T follicular helper cell (primary cell): Measurements from ENCODE around the gene MRGPRG.
"Not testable (repeated sequence)": the region's sequence is repeated elsewhere in the genome, so short reads cannot be mapped to it uniquely, and the experiment has no call there.

ENCODE experiments used
- DNase-seq: peaks from one replicate; pipeline ENCODE4 v3.0.0-alpha.2; 2020; ENCODE audit warnings: low read depth

MRGPRG gene

DNA sequence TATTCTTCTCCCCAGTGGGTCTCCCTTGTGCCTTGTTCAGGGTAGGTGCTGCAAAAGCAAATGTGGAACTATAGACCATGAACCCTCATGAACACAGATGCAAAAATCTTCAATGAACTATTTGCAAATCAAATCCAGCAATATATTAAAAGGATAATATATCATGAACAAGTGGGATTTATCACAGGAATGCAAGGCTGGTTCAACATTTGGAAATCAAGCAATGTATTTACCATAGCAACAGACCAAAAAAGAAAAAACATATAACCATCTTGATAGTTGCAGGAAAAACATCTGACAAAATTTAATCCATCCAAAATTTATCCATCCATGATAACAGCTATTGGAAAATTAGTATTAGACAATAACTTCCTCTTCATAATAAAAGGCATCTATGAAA, 42.1 kb downstream of the MRGPRG start:
- DNase-seq: no peak

DNA sequence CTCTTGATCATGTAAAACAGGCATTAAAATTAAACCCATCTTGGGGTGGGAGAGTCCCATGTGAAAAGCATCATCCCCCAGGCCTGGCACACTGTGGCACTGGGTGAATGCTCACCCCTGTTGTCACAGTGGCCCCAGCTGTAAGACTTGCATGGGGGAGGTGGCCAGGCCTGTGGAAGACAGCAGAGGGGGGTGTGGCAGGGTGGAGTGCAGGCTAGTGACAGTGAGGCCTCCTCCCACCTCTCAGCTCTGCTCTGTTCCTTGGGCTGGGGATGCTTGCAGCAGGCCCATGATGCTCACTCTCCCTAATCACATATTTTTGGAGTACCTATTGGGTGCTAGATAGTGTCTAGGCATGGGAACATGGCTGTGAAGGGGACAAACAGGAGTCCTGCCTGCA, 43.4 kb downstream of the MRGPRG start:
- DNase-seq: no peak

DNA sequence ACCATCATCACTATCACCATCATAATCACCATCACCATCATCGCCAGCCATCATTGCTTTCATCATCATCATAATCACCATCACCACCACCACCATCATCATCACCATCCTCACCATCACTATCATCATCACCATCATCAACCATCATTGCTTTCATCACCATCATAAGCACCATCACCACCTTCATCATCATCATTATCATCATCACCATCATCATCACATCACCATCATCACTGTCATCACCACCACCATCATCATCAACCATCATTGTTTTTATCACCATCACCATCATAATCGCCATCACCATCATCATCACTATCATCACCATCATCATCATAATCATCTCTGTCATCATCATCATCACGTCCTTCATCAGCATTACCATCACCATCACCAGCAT, 44.2 kb downstream of the MRGPRG start:
- DNase-seq: no peak

DNA sequence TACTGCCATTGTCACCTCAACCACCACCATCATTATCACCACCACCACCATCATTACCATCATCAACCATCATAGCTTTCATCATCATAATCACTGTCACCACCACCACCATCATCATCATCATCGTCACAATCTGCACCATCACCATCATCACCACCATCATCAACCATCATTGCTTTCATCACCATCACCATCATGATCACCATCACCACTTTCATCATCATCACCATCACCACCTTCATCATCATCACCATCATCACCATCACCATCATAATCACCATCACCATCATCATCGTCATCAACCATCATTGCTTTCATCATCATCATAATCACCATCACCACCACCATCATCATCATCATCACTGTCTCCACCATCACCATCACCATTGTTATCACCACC, 44.8 kb downstream of the MRGPRG start:
- DNase-seq: no peak

DNA sequence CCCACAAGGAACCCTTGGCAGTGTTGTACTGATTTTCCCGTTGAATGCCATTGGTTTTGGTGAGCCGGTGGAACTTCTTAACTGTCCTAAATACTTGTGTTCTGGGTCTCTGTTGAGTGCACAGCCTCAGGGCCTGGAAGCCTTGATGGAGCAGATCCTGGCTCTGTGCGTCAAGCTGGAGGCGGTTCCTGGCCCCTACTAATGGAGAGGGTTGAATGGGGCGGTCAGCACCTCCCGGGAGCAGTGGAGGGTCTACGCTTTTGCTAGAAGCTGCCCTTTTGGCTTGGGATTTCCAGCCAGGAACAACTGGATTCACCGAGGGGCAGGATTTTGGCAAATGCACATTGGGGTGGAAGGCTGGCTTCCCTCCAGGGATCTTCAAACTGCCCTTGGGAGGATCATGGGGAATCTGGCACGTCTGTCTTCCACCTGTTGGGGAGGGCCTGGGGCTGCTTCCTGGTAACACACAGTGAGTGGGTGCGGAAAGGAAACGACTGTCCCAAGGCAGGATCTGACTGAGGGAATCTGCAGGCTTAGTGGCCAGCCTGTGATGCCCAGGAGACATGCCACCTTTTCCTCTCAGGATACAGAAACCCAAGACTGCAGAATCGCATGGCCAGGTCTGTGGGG, 46.6 kb downstream of the MRGPRG start:
- DNase-seq: no peak

DNA sequence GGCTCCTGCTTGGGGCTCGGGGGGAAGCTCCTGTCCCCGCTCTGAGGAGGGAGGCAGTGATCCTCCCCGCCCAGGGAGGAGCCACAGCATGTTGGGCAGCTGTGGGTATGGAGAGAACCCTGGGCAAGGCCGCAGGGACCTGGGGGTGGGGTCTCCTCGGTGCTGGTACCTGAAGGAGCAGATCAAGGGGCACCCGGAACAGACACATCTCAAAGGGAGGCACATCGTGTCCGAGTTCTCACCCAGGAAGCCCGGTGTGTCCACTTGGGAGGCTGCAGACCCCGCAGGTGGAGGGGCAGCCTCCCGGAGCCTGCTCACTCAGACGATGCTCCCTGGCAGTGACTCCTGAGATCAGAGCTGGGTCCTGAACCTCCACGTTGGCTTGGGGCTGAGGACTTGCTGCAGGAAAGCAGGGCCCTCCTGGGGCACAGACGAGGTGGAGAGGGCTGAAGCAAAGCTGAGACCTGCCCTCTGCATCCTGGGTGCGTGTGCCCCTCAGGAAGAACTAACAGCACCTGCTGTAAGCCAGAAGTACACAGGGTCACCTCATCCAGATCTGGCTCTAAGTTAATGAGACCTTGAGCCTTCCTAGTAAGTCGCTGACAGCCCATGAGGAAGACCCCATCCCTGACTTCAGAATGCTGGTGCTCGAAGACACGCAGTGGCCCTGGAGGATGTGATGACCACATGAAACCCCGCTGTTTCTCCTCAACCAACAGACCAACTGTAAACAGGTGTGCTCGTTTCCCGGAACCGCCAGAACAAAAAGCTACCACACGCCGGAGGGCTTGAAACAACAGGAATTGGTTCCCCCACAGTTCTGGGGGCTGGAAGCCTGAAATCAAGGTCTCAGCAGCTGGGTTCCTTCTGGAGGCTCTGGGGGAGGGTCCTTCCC, 47.6 kb downstream of the MRGPRG start:
- no peak for DNase-seq

DNA sequence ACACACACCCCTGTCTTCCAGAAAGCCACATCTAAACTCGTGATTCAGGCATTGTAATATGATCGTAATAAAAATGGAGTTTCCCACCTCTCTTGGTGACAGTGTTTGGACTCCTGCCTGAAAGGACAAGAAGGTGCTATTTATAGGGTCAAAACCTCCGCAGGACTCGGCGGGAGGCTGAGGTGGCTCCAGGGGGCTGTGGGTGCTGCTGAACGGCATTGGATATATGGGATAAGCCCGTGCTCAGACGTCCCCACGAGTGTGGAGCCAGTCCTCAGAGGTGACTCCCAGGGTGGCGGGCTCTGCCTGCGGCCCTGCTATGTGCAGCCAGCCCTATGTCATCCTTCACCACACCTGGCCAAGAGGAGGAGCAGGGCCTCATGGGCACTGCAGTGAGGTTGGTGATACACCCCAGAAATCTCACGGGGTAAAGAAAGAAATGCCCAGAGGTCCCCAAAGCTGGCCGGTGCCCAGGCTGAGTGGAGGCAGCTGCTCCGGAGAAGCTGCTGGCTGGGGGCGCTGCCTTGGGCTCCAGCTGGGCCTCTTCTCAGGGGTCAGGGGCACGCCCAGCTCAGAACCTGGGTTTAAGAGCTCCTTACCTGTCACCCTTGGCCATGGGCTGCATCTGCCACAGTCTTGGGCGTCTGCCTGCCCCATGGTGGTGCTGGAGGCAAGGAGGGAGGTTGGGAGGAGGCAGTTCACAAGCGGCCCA, 48.4 kb downstream of the MRGPRG start:
- DNase-seq: no peak

DNA sequence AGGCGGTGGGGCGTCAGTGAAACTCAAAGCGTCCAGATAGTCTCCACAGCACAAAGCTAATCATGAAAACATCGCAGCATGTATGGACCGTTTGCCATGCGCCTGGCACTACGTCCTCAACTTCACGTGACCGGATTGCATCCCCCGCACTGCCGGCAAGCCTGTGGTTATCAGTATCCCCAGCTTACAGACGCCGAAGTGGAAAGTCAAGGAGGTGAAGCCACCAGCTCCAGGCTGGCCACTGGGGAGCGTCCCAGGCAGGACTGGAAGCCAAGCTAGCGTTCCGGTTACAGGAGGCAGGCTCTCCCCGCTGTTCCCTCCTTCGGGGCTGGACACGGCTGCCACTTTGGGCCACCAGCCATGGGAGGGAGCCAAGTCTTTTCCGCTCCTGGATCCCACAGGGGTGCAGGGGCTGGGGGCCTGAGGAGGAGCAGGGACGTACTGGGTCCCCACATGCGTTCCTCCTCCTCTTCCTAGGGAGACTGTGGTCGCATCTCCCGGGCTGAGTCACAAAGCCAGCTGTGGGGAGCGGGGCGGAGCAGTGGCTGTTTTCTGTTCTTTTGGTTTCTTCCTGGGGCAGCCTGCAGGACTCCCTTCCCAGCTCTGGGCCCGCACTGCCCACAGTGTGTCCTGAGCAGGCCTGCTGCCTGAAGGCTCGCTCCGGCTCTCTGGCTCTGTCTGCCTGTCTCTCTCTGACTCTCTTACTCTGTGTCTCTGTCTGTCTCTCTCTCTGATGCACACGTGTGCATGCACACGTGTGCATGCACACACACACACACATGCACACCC, 49.2 kb downstream of the MRGPRG start:
- DNase-seq: no peak

DNA sequence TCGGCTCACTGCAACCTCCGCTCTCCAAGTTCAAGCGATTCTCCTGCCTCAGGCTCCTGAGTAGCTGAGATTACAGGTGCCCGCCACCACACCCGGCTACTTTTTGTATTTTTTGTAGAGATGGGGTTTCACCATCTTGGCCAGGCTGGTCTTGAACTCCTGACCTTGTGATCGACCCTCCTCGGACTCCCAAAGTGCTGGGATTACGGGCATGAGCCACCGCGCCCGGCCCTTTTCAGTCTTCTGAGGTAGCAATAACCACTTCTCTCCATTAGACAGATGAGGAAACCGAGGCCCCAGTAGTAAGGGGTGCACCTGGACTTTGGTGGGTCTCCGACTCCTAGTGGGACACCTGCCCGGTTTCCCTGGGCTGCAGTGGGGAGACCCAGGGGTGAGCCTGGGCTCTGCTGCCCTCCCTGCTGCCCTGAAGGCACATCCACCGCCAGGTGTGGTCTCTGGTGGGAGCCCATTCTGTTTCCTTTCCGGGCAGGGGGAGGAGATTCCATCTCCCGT, 49.8 kb downstream of the MRGPRG start:
- not testable (repeated sequence) for DNase-seq
